ENCODE results near the gene RTN1. TPM values are rescaled to one million over a fixed set of nuclear protein-coding genes. Genes with fewer than 3 reads are reported as not detected.

The RTN1 gene
- total RNA-seq, 4 donors from 2014 or later = 2.4 to 4.9 (median 4.6) TPM; not detected in 1

GRCh38 chr14:59638885-59639284, 231.7 kb downstream of the RTN1 start:
- no peak for TF ChIP-seq POLR2A (IDR thresholded peaks at IDR 0.05)
- TF ChIP-seq EP300 (IDR thresholded peaks at IDR 0.05; ENCODE audit: low read depth) = no peak
- no peak for TF ChIP-seq POLR2AphosphoS5 (IDR thresholded peaks at IDR 0.05)
- no peak for TF ChIP-seq CTCF (IDR thresholded peaks at IDR 0.05)
- Histone ChIP-seq H3K9me3 (peaks cover 2 to 4% of the 10 kb centered on the region in 2 donors), H3K4me1 (no peaks in the 10 kb centered on the region), H3K27me3 (no peaks in the 10 kb centered on the region), H3K4me3 (no peak overlapping the region), H3K36me3 (no peaks in the 10 kb centered on the region), H3K27ac (no peak overlapping the region)
- in situ Hi-C loops (cut with MboI; ENCODE audit: low pct_ligation_motif_present in 1 of 4, low pct_unique_long_range_greater_than_20kb in 1 of 4, low sequenced_read_pairs in 3 of 4) = loop anchor here in 1 of 4 donors (25.0 kb wide), 1 partner anchor 273 kb away; the partner anchor contains the start of gene LRRC9
- 57 to 60% methylated on average over 4 of the region's 4 CpGs for WGBS, 2 donors (ENCODE audit: low coverage in 1 of 2)
- DNase-seq = no peak
- intact Hi-C loops (cut with DNase I; ENCODE audit: low total_unique reads) = no loop called here

GRCh38 chr14:59634617-59635016, 236.0 kb downstream of the RTN1 start:
- Histone ChIP-seq H3K4me1 (peaks cover 0 to 9% (median 5%) of the 10 kb centered on the region in 4 donors), H3K27ac (no peak overlapping the region), H3K4me3 (no peak overlapping the region), H3K9me3 (no peaks in the 10 kb centered on the region), H3K36me3 (no peaks in the 10 kb centered on the region), H3K27me3 (peaks cover 29% of the 10 kb centered on the region)
- no peak for DNase-seq
- in situ Hi-C loops (cut with MboI; ENCODE audit: low pct_ligation_motif_present in 1 of 4, low pct_unique_long_range_greater_than_20kb in 1 of 4, low sequenced_read_pairs in 3 of 4) (loop anchor here in 1 of 4 donors (25.0 kb wide), 1 partner anchor 278 kb away; the partner anchor contains the start of gene LRRC9), intact Hi-C loops (cut with DNase I; ENCODE audit: low total_unique reads) (no loop called here)
- 49 to 79% methylated on average over 2 of the region's 2 CpGs for WGBS, 2 donors (ENCODE audit: low coverage in 1 of 2)
- TF ChIP-seq EP300 (IDR thresholded peaks at IDR 0.05; ENCODE audit: low read depth) (no peak), POLR2A (IDR thresholded peaks at IDR 0.05) (no peak), CTCF (IDR thresholded peaks at IDR 0.05) (no peak), POLR2AphosphoS5 (IDR thresholded peaks at IDR 0.05) (no peak)

GRCh38 chr14:59633486-59633885, 237.1 kb downstream of the RTN1 start:
- in situ Hi-C loops (cut with MboI; ENCODE audit: low pct_ligation_motif_present in 1 of 4, low pct_unique_long_range_greater_than_20kb in 1 of 4, low sequenced_read_pairs in 3 of 4) (loop anchor here in 1 of 4 donors (25.0 kb wide), 1 partner anchor 279 kb away; the partner anchor contains the start of gene LRRC9), intact Hi-C loops (cut with DNase I; ENCODE audit: low total_unique reads) (no loop called here)

GRCh38 chr14:59632381-59632780, 238.2 kb downstream of the RTN1 start:
- intact Hi-C loops (cut with DNase I; ENCODE audit: low total_unique reads) (no loop called here), in situ Hi-C loops (cut with MboI; ENCODE audit: low pct_ligation_motif_present in 1 of 4, low pct_unique_long_range_greater_than_20kb in 1 of 4, low sequenced_read_pairs in 3 of 4) (loop anchor here in 1 of 4 donors (25.0 kb wide), 1 partner anchor 280 kb away; the partner anchor contains the start of gene LRRC9)
- Histone ChIP-seq H3K4me1 (peaks cover 0 to 9% (median 5%) of the 10 kb centered on the region in 4 donors), H3K9me3 (no peaks in the 10 kb centered on the region), H3K27ac (no peak overlapping the region), H3K27me3 (peaks cover 38% of the 10 kb centered on the region), H3K36me3 (no peaks in the 10 kb centered on the region), H3K4me3 (no peak overlapping the region)
- DNase-seq = peak; percentile 30
- 0 to 55% methylated on average over 1 to 3 of the region's 3 CpGs for WGBS, 2 donors (ENCODE audit: low coverage in 1 of 2)
- TF ChIP-seq POLR2AphosphoS5 (IDR thresholded peaks at IDR 0.05) = no peak
- TF ChIP-seq CTCF (IDR thresholded peaks at IDR 0.05) = peak; percentile 30 to 56 (median 45)

More at GRCh38 chr14:59633486-59633885, 237.1 kb downstream of the RTN1 start:
- Histone ChIP-seq H3K36me3 (no peaks in the 10 kb centered on the region), H3K4me3 (no peak overlapping the region), H3K9me3 (no peaks in the 10 kb centered on the region), H3K27me3 (peaks cover 38% of the 10 kb centered on the region), H3K27ac (no peak overlapping the region), H3K4me1 (peaks cover 0 to 9% (median 5%) of the 10 kb centered on the region in 4 donors)
- WGBS, 2 donors (ENCODE audit: low coverage in 1 of 2) = 35 to 40% methylated on average over 3 of the region's 3 CpGs
- no peak for TF ChIP-seq CTCF (IDR thresholded peaks at IDR 0.05)
- no peak for TF ChIP-seq POLR2A (IDR thresholded peaks at IDR 0.05)
- TF ChIP-seq POLR2AphosphoS5 (IDR thresholded peaks at IDR 0.05) = no peak
- TF ChIP-seq EP300 (IDR thresholded peaks at IDR 0.05; ENCODE audit: low read depth) = no peak
- no peak for DNase-seq

All from transverse colon (tissue), 4 donors.